Occipital lobe (tissue), 2 donors: Measurements from ENCODE around the gene TMOD2. TPM values are rescaled to one million over a fixed set of nuclear protein-coding genes. Genes with fewer than 3 reads are reported as not detected.

Source experiments
- DNase-seq: peaks from one replicate; lab custom pipeline; 2025; lab: John Stamatoyannopoulos, UW
- total RNA-seq: library from RNA; depleted of rRNA; stranded (reverse); fragments of >200 nt; gene quantifications from one replicate; pipeline ENCODE4 v1.2.3, GENCODE V29; 2014

The TMOD2 gene
- total RNA-seq, 1 donor from 2014 or later = 241 TPM

- DNase-seq = no peak
Observed at GRCh38 chr15:51735228-51736010, 16.0 kb upstream of the TMOD2 start.

- no peak for DNase-seq
Observed at GRCh38 chr15:51736069-51736468, 15.3 kb upstream of the TMOD2 start.

- peak; percentile 63 for DNase-seq
Observed at GRCh38 chr15:51736751-51737521, 14.5 kb upstream of the TMOD2 start.

- peak; percentile 65 for DNase-seq
Observed at GRCh38 chr15:51737522-51738305, 13.7 kb upstream of the TMOD2 start, which contains the start of gene LYSMD2. LYSMD2 (minus strand) TSS chr15:51737655; CDS start chr15:51737622, 33 bp downstream.

- no peak for DNase-seq
Observed at GRCh38 chr15:51738553-51738952, 12.8 kb upstream of the TMOD2 start.

- DNase-seq = no peak
Observed at GRCh38 chr15:51739061-51739712, 12.2 kb upstream of the TMOD2 start.

- DNase-seq = no peak
Observed at GRCh38 chr15:51749307-51749706, 2.1 kb upstream of the TMOD2 start.

- DNase-seq = no peak
Observed at GRCh38 chr15:51750186-51750585, 1.2 kb upstream of the TMOD2 start.

- peak; percentile 24 for DNase-seq
Observed at GRCh38 chr15:51751697-51752683, 593 bp downstream of the TMOD2 start.

GRCh38 chr15:51752888-51753287 is 1.5 kb downstream of the TMOD2 start:
- no peak for DNase-seq

- DNase-seq = no peak
Observed at GRCh38 chr15:51754267-51754666, 2.9 kb downstream of the TMOD2 start.

- no peak for DNase-seq
Observed at GRCh38 chr15:51755790-51756189, 4.4 kb downstream of the TMOD2 start.

GRCh38 chr15:51756482-51756881 is 5.1 kb downstream of the TMOD2 start:
- no peak for DNase-seq

GRCh38 chr15:51757450-51757849 is 6.1 kb downstream of the TMOD2 start:
- no peak for DNase-seq

- peak; percentile 35 for DNase-seq
Observed at GRCh38 chr15:51758645-51759044, 7.2 kb downstream of the TMOD2 start.

GRCh38 chr15:51759557-51760070 is 8.2 kb downstream of the TMOD2 start:
- no peak for DNase-seq

GRCh38 chr15:51760805-51761204 is 9.4 kb downstream of the TMOD2 start:
- no peak for DNase-seq

- DNase-seq = no peak
Observed at GRCh38 chr15:51765751-51766150, 14.4 kb downstream of the TMOD2 start.

GRCh38 chr15:51766341-51766740 is 14.9 kb downstream of the TMOD2 start:
- DNase-seq = no peak

GRCh38 chr15:51768018-51768417 is 16.6 kb downstream of the TMOD2 start:
- no peak for DNase-seq
